ENCODE data around the gene EFCAB12. TPM values are rescaled to one million over a fixed set of nuclear protein-coding genes. Genes with fewer than 3 reads are reported as not detected.

EFCAB12 gene
- total RNA-seq, 2 experiments from 2014 or later: 3.2 to 3.4 TPM

- Histone ChIP-seq H3K4me1 (ENCODE audit: insufficient read depth, low read length) (no peaks in the 10 kb centered on the region), H3K4me3 (ENCODE audit: low read length) (no peak overlapping the region), H3K27ac (ENCODE audit: low read depth in 1 of 2, low read length in 2 of 2) (no peak overlapping the region), H3K27me3 (ENCODE audit: control insufficient read depth in 1 of 2, insufficient read depth in 2 of 2, low read length in 2 of 2) (no peaks in the 10 kb centered on the region), H3K36me3 (ENCODE audit: insufficient read depth, low read length) (no peaks in the 10 kb centered on the region), H3K9me3 (ENCODE audit: control insufficient read depth in 1 of 2, insufficient read depth in 1 of 2, low read length in 2 of 2) (no peaks in the 10 kb centered on the region)
- CTCF ChIA-PET: no interaction called here
- Mint-ChIP-seq H3K27me3 (no peaks in the 10 kb centered on the region), H3K4me3 (no peak overlapping the region), H3K36me3 (ENCODE audit: low read depth) (no peaks in the 10 kb centered on the region), H3K4me1 (ENCODE audit: low read depth) (no peaks in the 10 kb centered on the region), H3K27ac (no peak overlapping the region), H3K9me3 (no peaks in the 10 kb centered on the region)
- TF ChIP-seq CTCF (IDR thresholded peaks at IDR 0.05): no peak
- POLR2A ChIA-PET: no interaction called here
- intact Hi-C loops (cut with DNase I, micrococcal nuclease): no loop called here
- DNase-seq (no peak), ATAC-seq (ENCODE audit: poor library complexity) (no peak)
Measured at GRCh38 chr3:129416415-129416814, 12.0 kb downstream of the EFCAB12 start.

- ChIA-PET CTCF (no interaction called here), POLR2A (no interaction called here)
- no peak for TF ChIP-seq CTCF (IDR thresholded peaks at IDR 0.05)
- DNase-seq (no peak), ATAC-seq (ENCODE audit: poor library complexity) (no peak)
- H3K4me1 ChIP-seq (ENCODE audit: insufficient read depth, low read length): no peaks in the 10 kb centered on the region
- no peaks in the 10 kb centered on the region for H3K9me3 Mint-ChIP-seq
- intact Hi-C loops (cut with DNase I, micrococcal nuclease): no loop called here
- no peaks in the 10 kb centered on the region for H3K27me3 Mint-ChIP-seq
- no peak overlapping the region for H3K4me3 ChIP-seq (ENCODE audit: low read length)
- no peaks in the 10 kb centered on the region for H3K9me3 ChIP-seq (ENCODE audit: control insufficient read depth in 1 of 2, insufficient read depth in 1 of 2, low read length in 2 of 2)
- H3K4me1 Mint-ChIP-seq (ENCODE audit: low read depth): no peaks in the 10 kb centered on the region
- H3K36me3 Mint-ChIP-seq (ENCODE audit: low read depth): no peaks in the 10 kb centered on the region
- H3K4me3 Mint-ChIP-seq: no peak overlapping the region
- H3K27ac ChIP-seq (ENCODE audit: low read depth in 1 of 2, low read length in 2 of 2): no peak overlapping the region
- H3K27me3 ChIP-seq (ENCODE audit: control insufficient read depth in 1 of 2, insufficient read depth in 2 of 2, low read length in 2 of 2): no peaks in the 10 kb centered on the region
- H3K36me3 ChIP-seq (ENCODE audit: insufficient read depth, low read length): no peaks in the 10 kb centered on the region
- no peak overlapping the region for H3K27ac Mint-ChIP-seq
Measured at GRCh38 chr3:129415830-129416229, 12.6 kb downstream of the EFCAB12 start.

GRCh38 chr3:129415378-129415777 lies 13.1 kb downstream of the EFCAB12 start:
- H3K4me1 ChIP-seq (ENCODE audit: insufficient read depth, low read length): no peaks in the 10 kb centered on the region
- no peaks in the 10 kb centered on the region for H3K9me3 Mint-ChIP-seq
- no peak for TF ChIP-seq CTCF (IDR thresholded peaks at IDR 0.05)
- no peak overlapping the region for H3K27ac Mint-ChIP-seq
- H3K4me3 ChIP-seq (ENCODE audit: low read length): no peak overlapping the region
- DNase-seq (no peak), ATAC-seq (ENCODE audit: poor library complexity) (no peak)
- no peaks in the 10 kb centered on the region for H3K27me3 Mint-ChIP-seq
- intact Hi-C loops (cut with DNase I, micrococcal nuclease): no loop called here
- no peaks in the 10 kb centered on the region for H3K9me3 ChIP-seq (ENCODE audit: control insufficient read depth in 1 of 2, insufficient read depth in 1 of 2, low read length in 2 of 2)
- H3K4me1 Mint-ChIP-seq (ENCODE audit: low read depth): no peaks in the 10 kb centered on the region
- CTCF ChIA-PET: no interaction called here
- no peaks in the 10 kb centered on the region for H3K27me3 ChIP-seq (ENCODE audit: control insufficient read depth in 1 of 2, insufficient read depth in 2 of 2, low read length in 2 of 2)
- H3K27ac ChIP-seq (ENCODE audit: low read depth in 1 of 2, low read length in 2 of 2): no peak overlapping the region
- no peaks in the 10 kb centered on the region for H3K36me3 ChIP-seq (ENCODE audit: insufficient read depth, low read length)
- H3K36me3 Mint-ChIP-seq (ENCODE audit: low read depth): no peaks in the 10 kb centered on the region
- POLR2A ChIA-PET: no interaction called here
- H3K4me3 Mint-ChIP-seq: no peak overlapping the region
